ENCODE data around the gene EXOSC9. TPM values are rescaled to one million over a fixed set of nuclear protein-coding genes. Genes with fewer than 3 reads are reported as not detected.
A peak's percentile ranks its signal among the peaks of the same experiment; 100 is the strongest.

EXOSC9 gene
- total and polyA plus RNA-seq, 2 donors (not counting 1 experiment from before 2014, with no cell fraction given) = 15.5 to 33.8 TPM

- no peaks in the 10 kb centered on the region for H3K4me1 ChIP-seq (ENCODE audit: control insufficient read depth, extremely low read depth, insufficient read depth, low read length)
- H3K4me2 ChIP-seq (ENCODE audit: extremely low read depth, insufficient read depth, low read length) = no peak overlapping the region
- no peak overlapping the region for H3K4me3 ChIP-seq (replicated peaks in 1 of 4; ENCODE audit: control extremely low read depth in 1 of 4, insufficient read depth in 1 of 4, low read depth in 3 of 4, low read length in 4 of 4)
- no peak for DNase-seq (ENCODE audit: low read depth in 2 of 2)
- no peaks in the 10 kb centered on the region for H3K27me3 ChIP-seq (ENCODE audit: control insufficient read depth, insufficient read depth, low read length)
- H3K36me3 ChIP-seq (ENCODE audit: control insufficient read depth, insufficient read depth, low read length) = peaks cover 2% of the 10 kb centered on the region
- H3K9ac ChIP-seq (ENCODE audit: insufficient read depth, low read length) = no peak overlapping the region
- no peaks in the 10 kb centered on the region for H3K9me3 ChIP-seq (ENCODE audit: control insufficient read depth, insufficient read depth, low read depth, low read length)
- H3K27ac ChIP-seq (ENCODE audit: insufficient read depth, low read length) = no peak overlapping the region
- H2AFZ ChIP-seq (ENCODE audit: low read length) = no peak overlapping the region
- no peaks in the 10 kb centered on the region for H4K20me1 ChIP-seq (ENCODE audit: control insufficient read depth, extremely low read depth, insufficient read depth, low read length)
- TF ChIP-seq CTCF (conservative IDR thresholded peaks at IDR 0.05 in 1 of 2, IDR thresholded peaks at IDR 0.05 in 1 of 2; ENCODE audit: low read depth in 1 of 2, low read length in 2 of 2) (no peak), EZH2 (IDR thresholded peaks at IDR 0.05; ENCODE audit: low read length, missing control alignments) (no peak)
- peaks cover 39% of the 10 kb centered on the region for H3K79me2 ChIP-seq (ENCODE audit: control insufficient read depth, insufficient read depth, low read length)
These were observed 16.6 kb downstream of the EXOSC9 start for GRCh38 chr4:121817701-121818100.

GRCh38 chr4:121818215-121818614, 17.1 kb downstream of the EXOSC9 start:
- Histone ChIP-seq H3K36me3 (ENCODE audit: control insufficient read depth, insufficient read depth, low read length) (no peaks in the 10 kb centered on the region), H3K9ac (ENCODE audit: insufficient read depth, low read length) (no peak overlapping the region), H3K4me3 (replicated peaks in 1 of 4; ENCODE audit: control extremely low read depth in 1 of 4, insufficient read depth in 1 of 4, low read depth in 3 of 4, low read length in 4 of 4) (no peak overlapping the region), H3K79me2 (ENCODE audit: control insufficient read depth, insufficient read depth, low read length) (peaks cover 44% of the 10 kb centered on the region), H3K9me3 (ENCODE audit: control insufficient read depth, insufficient read depth, low read depth, low read length) (no peaks in the 10 kb centered on the region), H3K4me1 (ENCODE audit: control insufficient read depth, extremely low read depth, insufficient read depth, low read length) (no peaks in the 10 kb centered on the region), H2AFZ (ENCODE audit: low read length) (no peak overlapping the region), H3K4me2 (ENCODE audit: extremely low read depth, insufficient read depth, low read length) (no peak overlapping the region), H4K20me1 (ENCODE audit: control insufficient read depth, extremely low read depth, insufficient read depth, low read length) (no peaks in the 10 kb centered on the region), H3K27me3 (ENCODE audit: control insufficient read depth, insufficient read depth, low read length) (no peaks in the 10 kb centered on the region), H3K27ac (ENCODE audit: insufficient read depth, low read length) (no peak overlapping the region)
- no peak for TF ChIP-seq EZH2 (IDR thresholded peaks at IDR 0.05; ENCODE audit: low read length, missing control alignments)
- no peak for DNase-seq (ENCODE audit: low read depth in 2 of 2)

GRCh38 chr4:121819216-121819965, 18.3 kb downstream of the EXOSC9 start:
- Histone ChIP-seq H3K9ac (ENCODE audit: insufficient read depth, low read length) (no peak overlapping the region), H4K20me1 (ENCODE audit: control insufficient read depth, extremely low read depth, insufficient read depth, low read length) (no peaks in the 10 kb centered on the region), H2AFZ (ENCODE audit: low read length) (no peak overlapping the region), H3K4me3 (replicated peaks in 1 of 4; ENCODE audit: control extremely low read depth in 1 of 4, insufficient read depth in 1 of 4, low read depth in 3 of 4, low read length in 4 of 4) (no peak overlapping the region), H3K4me2 (ENCODE audit: extremely low read depth, insufficient read depth, low read length) (no peak overlapping the region), H3K27me3 (ENCODE audit: control insufficient read depth, insufficient read depth, low read length) (no peaks in the 10 kb centered on the region), H3K36me3 (ENCODE audit: control insufficient read depth, insufficient read depth, low read length) (no peaks in the 10 kb centered on the region), H3K9me3 (ENCODE audit: control insufficient read depth, insufficient read depth, low read depth, low read length) (no peaks in the 10 kb centered on the region), H3K27ac (ENCODE audit: insufficient read depth, low read length) (no peak overlapping the region), H3K4me1 (ENCODE audit: control insufficient read depth, extremely low read depth, insufficient read depth, low read length) (no peaks in the 10 kb centered on the region), H3K79me2 (ENCODE audit: control insufficient read depth, insufficient read depth, low read length) (peaks cover 48% of the 10 kb centered on the region)
- DNase-seq (ENCODE audit: low read depth in 2 of 2) = peak; percentile 18 to 59
- no peak for TF ChIP-seq EZH2 (IDR thresholded peaks at IDR 0.05; ENCODE audit: low read length, missing control alignments)
- TF ChIP-seq CTCF (conservative IDR thresholded peaks at IDR 0.05 in 1 of 2, IDR thresholded peaks at IDR 0.05 in 1 of 2; ENCODE audit: low read depth in 1 of 2, low read length in 2 of 2) = no peak

Data from fibroblast of lung (primary cell).